ENCODE data around the gene ATRNL1.

DNA sequence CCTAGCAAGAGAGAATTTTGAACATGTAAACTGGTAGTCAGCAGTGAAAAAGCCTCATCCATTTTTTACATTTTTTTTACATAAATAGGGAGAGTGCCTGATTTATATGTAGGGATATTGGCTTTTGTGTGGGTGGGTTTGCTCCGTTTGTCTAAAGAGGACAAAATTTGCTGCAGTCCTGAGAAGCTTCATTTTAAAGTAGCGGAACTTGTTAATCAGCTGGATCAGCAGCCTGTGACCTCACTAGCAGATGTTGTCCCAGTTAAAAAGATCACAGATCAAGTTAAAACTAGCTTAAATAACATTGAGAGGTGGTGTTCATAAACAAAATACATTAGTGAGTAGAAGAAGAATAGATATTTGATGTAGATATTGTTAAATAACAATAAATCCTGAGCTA, 2.6 kb downstream of the ATRNL1 start:
- TF ChIP-seq, protein P1, sequence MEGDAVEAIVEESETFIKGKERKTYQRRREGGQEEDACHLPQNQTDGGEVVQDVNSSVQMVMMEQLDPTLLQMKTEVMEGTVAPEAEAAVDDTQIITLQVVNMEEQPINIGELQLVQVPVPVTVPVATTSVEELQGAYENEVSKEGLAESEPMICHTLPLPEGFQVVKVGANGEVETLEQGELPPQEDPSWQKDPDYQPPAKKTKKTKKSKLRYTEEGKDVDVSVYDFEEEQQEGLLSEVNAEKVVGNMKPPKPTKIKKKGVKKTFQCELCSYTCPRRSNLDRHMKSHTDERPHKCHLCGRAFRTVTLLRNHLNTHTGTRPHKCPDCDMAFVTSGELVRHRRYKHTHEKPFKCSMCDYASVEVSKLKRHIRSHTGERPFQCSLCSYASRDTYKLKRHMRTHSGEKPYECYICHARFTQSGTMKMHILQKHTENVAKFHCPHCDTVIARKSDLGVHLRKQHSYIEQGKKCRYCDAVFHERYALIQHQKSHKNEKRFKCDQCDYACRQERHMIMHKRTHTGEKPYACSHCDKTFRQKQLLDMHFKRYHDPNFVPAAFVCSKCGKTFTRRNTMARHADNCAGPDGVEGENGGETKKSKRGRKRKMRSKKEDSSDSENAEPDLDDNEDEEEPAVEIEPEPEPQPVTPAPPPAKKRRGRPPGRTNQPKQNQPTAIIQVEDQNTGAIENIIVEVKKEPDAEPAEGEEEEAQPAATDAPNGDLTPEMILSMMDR (IDR thresholded peaks at IDR 0.05) = no peak
- TF ChIP-seq EZH2 (IDR thresholded peaks at IDR 0.05) = no peak
